SK-N-SH treated with all-trans-retinoic acid at 6 μM for 48 hours (cell line): ENCODE results near the gene GTF2E1.

ENCODE experiments used
- ATAC-seq: fragments of 200-7000 bp; cut with Tn5 transposase; 3 replicates; pipeline ENCODE4 v1.9.1; 2020; ENCODE audit warnings: mild to moderate bottlenecking, moderate library complexity
- ARNTL ChIP-seq: fragments of 450-650 bp; formaldehyde crosslinking; IDR thresholded peaks from 2 replicates; pipeline ENCODE4 v1.5.0; 2020; ENCODE audit warnings: low read depth, mild to moderate bottlenecking, moderate library complexity, borderline replicate concordance
- BACH2 ChIP-seq: fragments of 250-450 bp; sonication (Bioruptor Pico); IDR thresholded peaks from 2 replicates; pipeline ENCODE4 v1.9.0; 2021; ENCODE audit warnings: mild to moderate bottlenecking, borderline replicate concordance
- CREB5 ChIP-seq: fragments of 250-450 bp; sonication (Bioruptor Pico); IDR thresholded peaks from 2 replicates; pipeline ENCODE4 v1.5.1; 2020; ENCODE audit warnings: low read depth, mild to moderate bottlenecking, moderate library complexity
- CSDC2 ChIP-seq: fragments of 250-450 bp; sonication (Bioruptor Pico); IDR thresholded peaks from 2 replicates; pipeline ENCODE4 v1.5.0; 2020; ENCODE audit warnings: mild to moderate bottlenecking, moderate library complexity
- CSRNP3 ChIP-seq: fragments of 250-450 bp; sonication (Bioruptor Pico); IDR thresholded peaks from 2 replicates; pipeline ENCODE4 v1.5.1; 2021; ENCODE audit warnings: mild to moderate bottlenecking, moderate library complexity
- ESRRG ChIP-seq: fragments of 250-450 bp; sonication (Bioruptor Pico); IDR thresholded peaks from 2 replicates; pipeline ENCODE4 v1.6.1; 2021; ENCODE audit warnings: mild to moderate bottlenecking
- GLIS3 ChIP-seq: fragments of 250-450 bp; sonication (Bioruptor Pico); IDR thresholded peaks from 2 replicates; pipeline ENCODE4 v1.5.0; 2020; ENCODE audit warnings: mild to moderate bottlenecking, moderate library complexity
- ISL1 ChIP-seq: fragments of 250-450 bp; sonication (Bioruptor Pico); IDR thresholded peaks from 2 replicates; pipeline ENCODE4 v2.1.2; 2022; ENCODE audit warnings: mild to moderate bottlenecking, moderate library complexity
- OSR1 ChIP-seq: fragments of 250-450 bp; sonication (Bioruptor Pico); IDR thresholded peaks from 2 replicates; pipeline ENCODE4 v1.8.0; 2022; ENCODE audit warnings: moderate library complexity, mild to moderate bottlenecking, inconsistent platforms
- PATZ1 ChIP-seq: fragments of 250-450 bp; sonication (Bioruptor Pico); IDR thresholded peaks from 2 replicates; pipeline ENCODE4 v1.8.0; 2020; ENCODE audit warnings: mild to moderate bottlenecking, moderate library complexity, borderline replicate concordance
- POU6F1 ChIP-seq: fragments of 250-450 bp; sonication (Bioruptor Pico); IDR thresholded peaks from 2 replicates; pipeline ENCODE4 v1.8.0; 2021; ENCODE audit warnings: low read depth, mild to moderate bottlenecking, moderate library complexity, borderline replicate concordance
- PPARA ChIP-seq: fragments of 250-450 bp; sonication (Bioruptor Pico); IDR thresholded peaks from 2 replicates; pipeline ENCODE4 v1.5.0; 2020; ENCODE audit warnings: mild to moderate bottlenecking, borderline replicate concordance
- SNAI2 ChIP-seq: fragments of 250-450 bp; sonication (Bioruptor Pico); IDR thresholded peaks from 2 replicates; pipeline ENCODE4 v1.5.0; 2020; ENCODE audit warnings: mild to moderate bottlenecking, moderate library complexity
- TCF4 ChIP-seq: fragments of 250-450 bp; sonication (Bioruptor Pico); IDR thresholded peaks from 2 replicates; pipeline ENCODE4 v1.8.0; 2021; ENCODE audit warnings: mild to moderate bottlenecking, moderate library complexity, borderline replicate concordance
- TOX ChIP-seq: fragments of 250-450 bp; sonication (Bioruptor Pico); IDR thresholded peaks from 2 replicates; pipeline ENCODE4 v1.8.0; 2021; ENCODE audit warnings: mild to moderate bottlenecking, moderate library complexity, borderline replicate concordance
- TSHZ2 ChIP-seq: fragments of 250-450 bp; sonication (Bioruptor Pico); IDR thresholded peaks from 2 replicates; pipeline ENCODE4 v1.5.0; 2020; ENCODE audit warnings: mild to moderate bottlenecking, moderate library complexity
- ZC3H10 ChIP-seq: fragments of 250-450 bp; sonication (Bioruptor Pico); IDR thresholded peaks from 2 replicates; pipeline ENCODE4 v1.5.1; 2021; ENCODE audit warnings: mild to moderate bottlenecking, moderate library complexity
- ZFP3 ChIP-seq: fragments of 250-450 bp; sonication (Bioruptor Pico); IDR thresholded peaks from 2 replicates; pipeline ENCODE4 v1.5.0; 2020; ENCODE audit warnings: mild to moderate bottlenecking, moderate library complexity
- ZFP30 ChIP-seq: fragments of 450-650 bp; formaldehyde crosslinking; IDR thresholded peaks from 2 replicates; pipeline ENCODE4 v1.5.0; 2022; ENCODE audit warnings: mild to moderate bottlenecking, moderate library complexity
- ZNF565 ChIP-seq: fragments of 450-650 bp; formaldehyde crosslinking; conservative IDR thresholded peaks from 2 replicates; pipeline ENCODE4 v1.5.0; 2020; ENCODE audit warnings: low read depth, mild to moderate bottlenecking, moderate library complexity
- ZNF70 ChIP-seq: fragments of 450-650 bp; formaldehyde crosslinking; IDR thresholded peaks from 2 replicates; pipeline ENCODE4 v1.5.0; 2020; ENCODE audit warnings: mild to moderate bottlenecking, moderate library complexity
- ZNF8 ChIP-seq: fragments of 450-650 bp; formaldehyde crosslinking; IDR thresholded peaks from 2 replicates; pipeline ENCODE4 v1.5.0; 2020; ENCODE audit warnings: mild to moderate bottlenecking, moderate library complexity

The GTF2E1 gene

GRCh38 chr3:120752865-120753264 is 10.3 kb downstream of the GTF2E1 start:
- no peak for ATAC-seq
- no peak for TF ChIP-seq SNAI2 (CRISPR knock-in tag)
- no peak for TF ChIP-seq ISL1 (CRISPR knock-in tag)
- TF ChIP-seq PATZ1 (CRISPR knock-in tag) = no peak
- TF ChIP-seq ESRRG = no peak
- no peak for TF ChIP-seq ZFP30 (CRISPR knock-in tag)
- TF ChIP-seq BACH2 = no peak
- no peak for TF ChIP-seq PPARA (CRISPR knock-in tag)
- no peak for TF ChIP-seq CSDC2 (CRISPR knock-in tag)
- TF ChIP-seq ZFP3 (CRISPR knock-in tag) = no peak
- no peak for TF ChIP-seq ZNF70 (CRISPR knock-in tag)
- TF ChIP-seq TOX (CRISPR knock-in tag) = no peak
- TF ChIP-seq TSHZ2 (CRISPR knock-in tag) = no peak
- no peak for TF ChIP-seq GLIS3 (CRISPR knock-in tag)
- TF ChIP-seq ZNF565 (CRISPR knock-in tag) = no peak
- no peak for TF ChIP-seq ZNF8 (CRISPR knock-in tag)
- TF ChIP-seq ZC3H10 (CRISPR knock-in tag) = no peak

GRCh38 chr3:120753810-120754209 is 11.3 kb downstream of the GTF2E1 start:
- TF ChIP-seq TCF4 (CRISPR knock-in tag) = no peak
- TF ChIP-seq OSR1 (CRISPR knock-in tag) = no peak
- no peak for TF ChIP-seq ZNF565 (CRISPR knock-in tag)
- no peak for TF ChIP-seq TSHZ2 (CRISPR knock-in tag)
- TF ChIP-seq CSDC2 (CRISPR knock-in tag) = no peak
- no peak for TF ChIP-seq ZFP30 (CRISPR knock-in tag)
- TF ChIP-seq TOX (CRISPR knock-in tag) = no peak
- no peak for TF ChIP-seq ARNTL (CRISPR knock-in tag)
- no peak for TF ChIP-seq POU6F1
- no peak for TF ChIP-seq CSRNP3 (CRISPR knock-in tag)
- TF ChIP-seq CREB5 (CRISPR knock-in tag) = no peak
- no peak for TF ChIP-seq ISL1 (CRISPR knock-in tag)
- no peak for TF ChIP-seq PPARA (CRISPR knock-in tag)
- no peak for TF ChIP-seq ZNF8 (CRISPR knock-in tag)
- no peak for TF ChIP-seq ZFP3 (CRISPR knock-in tag)
- TF ChIP-seq ZC3H10 (CRISPR knock-in tag) = no peak
- no peak for TF ChIP-seq GLIS3 (CRISPR knock-in tag)
- no peak for TF ChIP-seq ZNF70 (CRISPR knock-in tag)
- TF ChIP-seq SNAI2 (CRISPR knock-in tag) = no peak
- TF ChIP-seq ESRRG = no peak

More at GRCh38 chr3:120753810-120754209, 11.3 kb downstream of the GTF2E1 start:
- ATAC-seq = no peak
